Globus pallidus (tissue), 1 donor: ENCODE measurements around the gene TMEM62.

ENCODE experiments used
- DNase-seq: peaks from one replicate; pipeline ENCODE4 v3.0.0-alpha.2; 2015; ENCODE audit warnings: low spot score

The TMEM62 gene

GRCh38 chr15:43232289-43232874 is 99.0 kb downstream of the TMEM62 start:
- no peak for DNase-seq
